ENCODE data around the gene PLXNC1. TPM values are rescaled to one million over a fixed set of nuclear protein-coding genes. Genes with fewer than 3 reads are reported as not detected.

PLXNC1 gene
- total RNA-seq, 1 experiment from 2014 or later, result 0.30 TPM

- no TSS peak for BruUV-seq (replicated peaks)
- TF ChIP-seq CTCF (conservative IDR thresholded peaks at IDR 0.05; ENCODE audit: low read depth, low read length), result no peak
- TF ChIP-seq EZH2 (IDR thresholded peaks at IDR 0.05; ENCODE audit: borderline replicate concordance, low read depth, low read length, poor library complexity, severe bottlenecking), result no peak
- Histone ChIP-seq H3K27ac (ENCODE audit: low read depth, low read length, poor library complexity, severe bottlenecking) (no peak overlapping the region), H3K4me3 (ENCODE audit: low read depth, low read length, poor library complexity, severe bottlenecking) (no peak overlapping the region), H3K9me3 (ENCODE audit: low read depth, low read length, poor library complexity, severe bottlenecking) (no peaks in the 10 kb centered on the region), H3K4me1 (ENCODE audit: insufficient read depth, low read length, poor library complexity, severe bottlenecking) (peaks cover 2% of the 10 kb centered on the region), H3K36me3 (ENCODE audit: insufficient read depth, low read length, poor library complexity, severe bottlenecking) (no peaks in the 10 kb centered on the region), H3K27me3 (replicated peaks; ENCODE audit: insufficient read depth, low read depth, low read length, poor library complexity) (peaks cover 45% of the 10 kb centered on the region)
- ChIA-PET CTCF (no interaction called here), POLR2A (ENCODE audit: low non-redundant PET) (no interaction called here)
- DNase-seq (ENCODE audit: low spot score), result no peak
- intact Hi-C loops (cut with micrococcal nuclease; ENCODE audit: unreplicated experiment), result no loop called here
Measured at GRCh38 chr12:94273272-94273671, 124.9 kb downstream of the PLXNC1 start.

GRCh38 chr12:94276725-94277124 lies 128.3 kb downstream of the PLXNC1 start:
- no TSS peak for BruUV-seq (replicated peaks)
- CTCF ChIA-PET, result no interaction called here
- H3K27me3 ChIP-seq (replicated peaks; ENCODE audit: insufficient read depth, low read depth, low read length, poor library complexity), result peaks cover 13% of the 10 kb centered on the region

GRCh38 chr12:94277426-94278000 lies 129.1 kb downstream of the PLXNC1 start:
- CTCF ChIA-PET, result no interaction called here
- intact Hi-C loops (cut with micrococcal nuclease; ENCODE audit: unreplicated experiment), result no loop called here
- no peak for DNase-seq (ENCODE audit: low spot score)
- no peak for TF ChIP-seq CTCF (conservative IDR thresholded peaks at IDR 0.05; ENCODE audit: low read depth, low read length)
- no peak for TF ChIP-seq EZH2 (IDR thresholded peaks at IDR 0.05; ENCODE audit: borderline replicate concordance, low read depth, low read length, poor library complexity, severe bottlenecking)
- Histone ChIP-seq H3K9me3 (ENCODE audit: low read depth, low read length, poor library complexity, severe bottlenecking) (no peaks in the 10 kb centered on the region), H3K27me3 (replicated peaks; ENCODE audit: insufficient read depth, low read depth, low read length, poor library complexity) (peaks cover 9% of the 10 kb centered on the region), H3K36me3 (ENCODE audit: insufficient read depth, low read length, poor library complexity, severe bottlenecking) (no peaks in the 10 kb centered on the region), H3K4me1 (ENCODE audit: insufficient read depth, low read length, poor library complexity, severe bottlenecking) (no peaks in the 10 kb centered on the region), H3K27ac (ENCODE audit: low read depth, low read length, poor library complexity, severe bottlenecking) (no peak overlapping the region), H3K4me3 (ENCODE audit: low read depth, low read length, poor library complexity, severe bottlenecking) (no peak overlapping the region)
- POLR2A ChIA-PET (ENCODE audit: low non-redundant PET), result interaction anchor here (0.6 kb wide), 1 partner anchor 1529 kb away, joined by 21 read pairs; no protein-coding TSS in a partner anchor
- BruUV-seq (replicated peaks), result no TSS peak

More at GRCh38 chr12:94276725-94277124, 128.3 kb downstream of the PLXNC1 start:
- Histone ChIP-seq H3K4me3 (ENCODE audit: low read depth, low read length, poor library complexity, severe bottlenecking) (no peak overlapping the region), H3K4me1 (ENCODE audit: insufficient read depth, low read length, poor library complexity, severe bottlenecking) (no peaks in the 10 kb centered on the region), H3K27ac (ENCODE audit: low read depth, low read length, poor library complexity, severe bottlenecking) (no peak overlapping the region), H3K9me3 (ENCODE audit: low read depth, low read length, poor library complexity, severe bottlenecking) (no peaks in the 10 kb centered on the region), H3K36me3 (ENCODE audit: insufficient read depth, low read length, poor library complexity, severe bottlenecking) (no peaks in the 10 kb centered on the region)
- TF ChIP-seq CTCF (conservative IDR thresholded peaks at IDR 0.05; ENCODE audit: low read depth, low read length), result no peak
- TF ChIP-seq EZH2 (IDR thresholded peaks at IDR 0.05; ENCODE audit: borderline replicate concordance, low read depth, low read length, poor library complexity, severe bottlenecking), result no peak
- intact Hi-C loops (cut with micrococcal nuclease; ENCODE audit: unreplicated experiment), result no loop called here
- no peak for DNase-seq (ENCODE audit: low spot score)
- POLR2A ChIA-PET (ENCODE audit: low non-redundant PET), result no interaction called here
